Glutamatergic neuron (in vitro differentiated cells): ENCODE data around the gene HTR2A. TPM values are rescaled to one million over a fixed set of nuclear protein-coding genes. Genes with fewer than 3 reads are reported as not detected.

ENCODE experiments used
- DNase-seq: peaks from one replicate; pipeline ENCODE4 v3.0.0; 2022
- H3K27ac Mint-ChIP-seq: one replicate; pipeline ENCODE4 v1.8.0; 2020; ENCODE audit warnings: mild to moderate bottlenecking, mixed read lengths, inconsistent platforms; ENCODE audit not compliant: unreplicated experiment
- H3K27me3 Mint-ChIP-seq: one replicate; pipeline ENCODE4 v1.8.0; 2020; ENCODE audit warnings: mild to moderate bottlenecking, moderate library complexity, mixed read lengths, inconsistent platforms; ENCODE audit not compliant: unreplicated experiment
- H3K36me3 Mint-ChIP-seq: one replicate; pipeline ENCODE4 v1.8.0; 2020; ENCODE audit warnings: mild to moderate bottlenecking, mixed read lengths, inconsistent platforms; ENCODE audit not compliant: unreplicated experiment
- H3K4me1 Mint-ChIP-seq: one replicate; pipeline ENCODE4 v1.8.0; 2020; ENCODE audit warnings: mild to moderate bottlenecking, low read depth, mixed read lengths, inconsistent platforms; ENCODE audit not compliant: unreplicated experiment
- H3K4me3 Mint-ChIP-seq: one replicate; pipeline ENCODE4 v1.8.0; 2020; ENCODE audit warnings: mild to moderate bottlenecking, mixed read lengths, inconsistent platforms; ENCODE audit not compliant: unreplicated experiment
- H3K9me3 Mint-ChIP-seq: one replicate; pipeline ENCODE4 v1.8.0; 2020; ENCODE audit warnings: mild to moderate bottlenecking, moderate library complexity, mixed read lengths, inconsistent platforms; ENCODE audit not compliant: unreplicated experiment
- total RNA-seq: library from RNA; stranded (reverse); fragmentation: NEBNext Ultra II Directional; extraction: Animal tissue kit (Norgen Biotek cat#: 25700); gene quantifications from one replicate; pipeline ENCODE4 v1.2.1, GENCODE V29; 2021; ENCODE audit not compliant: unreplicated experiment
- TF ChIP-seq, protein P1 (sequence below): fragments of 200-600 bp; sonication (generic); IDR thresholded peaks from one replicate; pipeline ENCODE4 v1.5.0; 2021; ENCODE audit not compliant: partially characterized antibody, unreplicated experiment

Gene HTR2A
- total RNA-seq, 1 donor from 2014 or later, result not detected

- Mint-ChIP-seq H3K27me3 (peaks cover 2% of the 10 kb centered on the region), H3K4me3 (peak overlapping the region; percentile 80), H3K36me3 (no peaks in the 10 kb centered on the region), H3K9me3 (no peaks in the 10 kb centered on the region), H3K4me1 (peaks cover 27% of the 10 kb centered on the region), H3K27ac (peak overlapping the region; percentile 75)
- TF ChIP-seq, protein P1, sequence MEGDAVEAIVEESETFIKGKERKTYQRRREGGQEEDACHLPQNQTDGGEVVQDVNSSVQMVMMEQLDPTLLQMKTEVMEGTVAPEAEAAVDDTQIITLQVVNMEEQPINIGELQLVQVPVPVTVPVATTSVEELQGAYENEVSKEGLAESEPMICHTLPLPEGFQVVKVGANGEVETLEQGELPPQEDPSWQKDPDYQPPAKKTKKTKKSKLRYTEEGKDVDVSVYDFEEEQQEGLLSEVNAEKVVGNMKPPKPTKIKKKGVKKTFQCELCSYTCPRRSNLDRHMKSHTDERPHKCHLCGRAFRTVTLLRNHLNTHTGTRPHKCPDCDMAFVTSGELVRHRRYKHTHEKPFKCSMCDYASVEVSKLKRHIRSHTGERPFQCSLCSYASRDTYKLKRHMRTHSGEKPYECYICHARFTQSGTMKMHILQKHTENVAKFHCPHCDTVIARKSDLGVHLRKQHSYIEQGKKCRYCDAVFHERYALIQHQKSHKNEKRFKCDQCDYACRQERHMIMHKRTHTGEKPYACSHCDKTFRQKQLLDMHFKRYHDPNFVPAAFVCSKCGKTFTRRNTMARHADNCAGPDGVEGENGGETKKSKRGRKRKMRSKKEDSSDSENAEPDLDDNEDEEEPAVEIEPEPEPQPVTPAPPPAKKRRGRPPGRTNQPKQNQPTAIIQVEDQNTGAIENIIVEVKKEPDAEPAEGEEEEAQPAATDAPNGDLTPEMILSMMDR, result no peak
- DNase-seq, result no peak
These were observed 2.3 kb downstream of the HTR2A start for GRCh38 chr13:46894568-46894967.

GRCh38 chr13:46893798-46894560, 2.9 kb downstream of the HTR2A start:
- H3K27me3 Mint-ChIP-seq, result peaks cover 2% of the 10 kb centered on the region
- peak; percentile 85 for DNase-seq
- peak overlapping the region; percentile 78 for H3K27ac Mint-ChIP-seq

GRCh38 chr13:46893221-46893740, 3.6 kb downstream of the HTR2A start:
- H3K9me3 Mint-ChIP-seq, result no peaks in the 10 kb centered on the region
- peak overlapping the region; percentile 80 for H3K4me3 Mint-ChIP-seq
- H3K27ac Mint-ChIP-seq, result peak overlapping the region; percentile 78
- no peak for DNase-seq
- TF ChIP-seq, protein P1, result no peak
- H3K36me3 Mint-ChIP-seq, result no peaks in the 10 kb centered on the region
- peaks cover 2% of the 10 kb centered on the region for H3K27me3 Mint-ChIP-seq
- H3K4me1 Mint-ChIP-seq, result peaks cover 27% of the 10 kb centered on the region

More at GRCh38 chr13:46893798-46894560, 2.9 kb downstream of the HTR2A start:
- no peaks in the 10 kb centered on the region for H3K9me3 Mint-ChIP-seq
- TF ChIP-seq, protein P1, result peak; percentile 100
- no peaks in the 10 kb centered on the region for H3K36me3 Mint-ChIP-seq
- H3K4me3 Mint-ChIP-seq, result peak overlapping the region; percentile 80
- peaks cover 27% of the 10 kb centered on the region for H3K4me1 Mint-ChIP-seq

DNA sequence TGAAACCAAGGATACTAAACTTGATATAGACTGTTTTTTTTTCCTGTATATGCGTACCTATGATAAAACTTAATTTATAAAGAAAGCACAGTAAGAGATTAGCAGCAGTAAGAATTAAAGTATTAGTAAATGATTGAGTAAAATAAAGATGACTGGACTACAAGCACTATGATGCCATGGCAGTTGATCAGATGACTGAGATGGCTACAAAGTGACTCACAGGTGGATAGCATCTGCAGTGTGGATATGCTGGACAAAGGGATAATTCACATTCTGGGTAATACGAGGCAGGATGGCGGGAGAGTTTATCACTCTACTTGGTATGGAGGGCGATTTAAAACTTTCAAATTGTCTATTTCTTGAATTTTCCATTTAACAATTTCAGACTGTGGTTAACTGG, 11.8 kb downstream of the HTR2A start:
- Mint-ChIP-seq H3K9me3 (no peaks in the 10 kb centered on the region), H3K27me3 (no peaks in the 10 kb centered on the region), H3K36me3 (no peaks in the 10 kb centered on the region), H3K4me3 (no peak overlapping the region), H3K27ac (no peak overlapping the region), H3K4me1 (peaks cover 1% of the 10 kb centered on the region)
- no peak for DNase-seq
- TF ChIP-seq, protein P1, result no peak

GRCh38 chr13:46884531-46884930, 12.3 kb downstream of the HTR2A start:
- Mint-ChIP-seq H3K36me3 (no peaks in the 10 kb centered on the region), H3K27ac (no peak overlapping the region), H3K27me3 (no peaks in the 10 kb centered on the region), H3K4me3 (no peak overlapping the region), H3K4me1 (peaks cover 1% of the 10 kb centered on the region), H3K9me3 (no peaks in the 10 kb centered on the region)
- TF ChIP-seq, protein P1, result no peak
- DNase-seq, result no peak
